Epithelial cell of esophagus (primary cell): ENCODE results near the gene GCK.

ENCODE experiments used
- DNase-seq: peaks from one replicate; pipeline ENCODE4 v3.0.0; 2010; ENCODE audit warnings: low read depth
- H3K4me3 ChIP-seq: 2 replicates; pipeline ENCODE4 v1.5.1; 2011; ENCODE audit warnings: mild to moderate bottlenecking, low read length, control low read depth
- CTCF ChIP-seq: IDR thresholded peaks from 2 replicates; pipeline ENCODE4 v1.5.1; 2011; ENCODE audit warnings: low read depth, mild to moderate bottlenecking, low read length, control low read depth, inconsistent platforms; ENCODE audit not compliant: insufficient read depth; ENCODE audit errors: missing control alignments

The GCK gene

DNA sequence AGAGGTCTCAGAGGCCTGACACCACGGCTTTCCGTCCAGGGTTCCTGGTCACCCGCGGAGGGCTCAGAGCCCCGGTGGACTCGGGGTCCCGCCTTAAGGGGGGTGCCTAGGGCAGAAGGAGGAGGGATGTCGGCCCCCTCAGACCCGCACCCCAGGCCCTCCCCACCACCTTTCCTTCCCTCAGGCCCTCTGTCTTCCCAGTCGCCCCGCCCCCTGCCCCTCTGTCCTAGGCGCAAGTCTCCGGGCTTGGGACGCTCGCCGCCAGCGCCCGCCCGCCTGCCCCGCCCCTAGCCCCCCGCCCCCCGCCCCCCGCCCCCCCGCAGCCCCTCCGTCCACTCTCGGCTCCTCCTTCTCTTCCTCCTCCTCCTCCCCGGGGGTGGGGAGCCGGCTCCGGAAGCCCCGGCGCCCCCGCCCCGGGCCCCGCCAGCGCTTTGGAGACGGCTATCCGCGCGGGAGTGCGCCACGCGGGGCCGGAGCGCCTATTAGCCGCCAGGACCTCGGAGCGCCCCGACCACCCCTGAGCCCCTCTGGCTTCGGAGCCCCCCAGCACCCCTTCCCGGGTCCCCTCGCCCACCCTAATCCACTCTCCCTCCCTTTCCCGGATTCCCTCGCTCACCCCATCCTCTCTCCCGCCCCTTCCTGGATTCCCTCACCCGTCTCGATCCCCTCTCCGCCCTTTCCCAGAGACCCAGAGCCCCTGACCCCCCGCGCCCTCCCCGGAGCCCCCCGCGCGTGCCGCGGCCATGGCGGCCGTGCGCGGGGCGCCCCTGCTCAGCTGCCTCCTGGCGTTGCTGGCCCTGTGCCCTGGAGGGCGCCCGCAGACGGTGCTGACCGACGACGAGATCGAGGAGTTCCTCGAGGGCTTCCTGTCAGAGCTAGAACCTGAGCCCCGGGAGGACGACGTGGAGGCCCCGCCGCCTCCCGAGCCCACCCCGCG, 85.0 kb downstream of the GCK start, which contains the start of gene AEBP1:
Gene AEBP1, plus strand, starts transcription at position 423 of the 937 bp plus-strand sequence. Its CDS starts 321 bp downstream, at position 744.
- DNase-seq = no peak

GRCh38 chr7:44103566-44103922, 85.7 kb downstream of the GCK start:
- DNase-seq = no peak
- TF ChIP-seq CTCF = no peak
- H3K4me3 ChIP-seq = no peak overlapping the region

More for the DNA sequence above, 85.0 kb downstream of the GCK start, which contains the start of gene AEBP1:
- H3K4me3 ChIP-seq = no peak within 1 kb of the TSS
- TF ChIP-seq CTCF = no peak

- no peak for DNase-seq
- TF ChIP-seq CTCF = no peak
- no peak overlapping the region for H3K4me3 ChIP-seq
Measured at GRCh38 chr7:44102846-44103565, 86.2 kb downstream of the GCK start.

DNA sequence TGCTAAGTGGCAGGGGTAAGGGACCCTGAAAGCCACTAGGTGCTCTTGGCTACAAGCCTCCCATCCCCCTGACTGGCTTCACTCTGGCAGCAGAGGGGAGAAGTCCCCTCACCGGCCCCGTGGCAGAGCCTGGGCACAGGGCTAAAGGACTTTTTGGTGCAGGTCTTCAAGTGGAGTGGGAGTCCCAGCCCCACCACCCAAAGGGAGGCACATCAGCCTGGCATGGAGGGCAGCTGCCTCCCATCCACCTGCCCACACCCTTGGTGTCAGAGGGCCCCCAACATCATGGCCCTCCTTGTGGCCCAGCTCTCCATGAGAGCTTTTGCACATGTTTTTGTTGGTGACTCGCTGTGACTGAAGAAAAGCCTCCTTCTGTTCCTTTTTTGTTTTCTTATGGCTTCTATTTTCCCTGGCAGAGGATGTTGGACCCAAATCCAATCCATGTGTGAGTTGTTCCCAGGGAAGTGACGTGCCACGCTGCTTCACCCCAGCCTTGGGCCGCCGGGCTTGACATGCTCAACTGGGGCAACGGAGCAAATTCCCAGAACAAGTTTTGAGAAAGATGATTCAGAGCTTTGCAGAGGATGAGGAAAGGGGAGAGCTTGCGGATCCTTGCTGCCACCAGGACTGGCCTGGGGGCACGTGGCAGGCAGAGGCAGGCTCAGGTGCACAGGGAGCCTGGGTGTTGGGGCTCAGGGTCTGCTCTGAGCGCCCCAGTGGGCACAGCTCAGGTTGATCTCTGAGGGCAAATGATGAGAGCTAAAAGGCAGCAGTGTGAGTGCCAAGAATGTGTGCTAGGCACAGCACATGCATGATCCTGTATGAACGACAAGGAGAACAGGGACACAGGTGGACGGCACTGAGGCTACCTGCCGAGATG, 87.0 kb downstream of the GCK start:
- no peak for TF ChIP-seq CTCF
- peak; percentile 90 for DNase-seq
- H3K4me3 ChIP-seq = no peak overlapping the region

DNA sequence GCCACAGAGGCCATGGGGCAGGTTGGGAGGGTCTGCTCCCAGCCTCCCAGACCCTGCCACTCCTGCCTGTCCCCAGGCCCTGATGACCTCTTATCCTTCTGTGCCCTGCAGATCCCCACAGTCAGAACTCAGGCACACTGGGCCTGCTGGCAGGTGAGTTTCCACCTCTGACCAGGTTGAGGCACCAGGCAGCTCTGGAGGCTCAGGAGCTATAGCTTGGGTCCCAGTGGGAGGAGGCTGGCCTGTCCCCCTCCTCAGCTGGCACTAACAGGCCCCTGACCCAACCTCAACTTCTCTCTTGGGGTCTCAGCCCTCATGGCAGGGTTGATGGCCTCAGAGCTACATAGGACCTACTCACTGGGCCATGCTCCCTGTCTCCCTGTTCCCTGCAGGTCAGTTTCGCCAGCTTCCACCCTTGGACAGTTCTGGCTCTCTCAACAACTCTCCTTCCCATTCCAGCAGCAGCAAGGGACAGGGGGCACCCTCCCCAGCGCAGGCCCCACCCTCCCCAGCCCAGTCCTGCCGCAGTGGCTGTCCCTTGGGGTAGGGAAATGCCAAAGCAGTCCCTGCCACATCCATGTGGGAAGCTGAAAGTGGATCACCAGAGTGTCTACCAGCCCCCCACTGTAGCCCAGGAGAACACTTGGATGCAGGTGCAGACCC, 87.8 kb downstream of the GCK start:
- no peak overlapping the region for H3K4me3 ChIP-seq
- DNase-seq = no peak
- TF ChIP-seq CTCF = no peak
